ENCODE data around the gene PARD3.

DNA sequence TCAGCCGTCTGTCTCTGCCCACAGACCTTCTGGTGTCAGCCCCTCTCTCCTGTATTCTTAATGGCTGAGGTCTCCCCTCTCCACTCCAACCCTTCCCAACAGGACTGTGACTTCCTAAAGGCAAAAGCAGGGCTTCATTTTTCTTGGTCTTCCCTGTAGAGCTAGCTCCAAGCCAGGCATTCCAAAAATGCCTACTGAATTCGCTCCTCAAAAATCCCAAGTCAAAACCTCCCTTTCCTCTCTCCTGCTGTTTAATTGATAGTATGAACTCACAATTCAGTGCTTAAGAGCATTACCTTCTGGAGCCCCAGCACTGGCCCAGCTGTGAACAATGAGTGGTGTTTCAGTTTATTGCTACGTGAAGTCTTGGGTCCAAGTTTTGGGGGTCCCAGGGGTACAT, 628.4 kb downstream of the PARD3 start:
- TF ChIP-seq CTCF (IDR thresholded peaks at IDR 0.05), result no peak
- no peak for TF ChIP-seq POLR2A (IDR thresholded peaks at IDR 0.05)
